K562 (cell line): ENCODE measurements around the gene KIRREL1. TPM values are rescaled to one million over a fixed set of nuclear protein-coding genes. Genes with fewer than 3 reads are reported as not detected.

Experiments used
- ATAC-seq: fragments of 200-7000 bp; cut with Tn5 transposase; 3 replicates; pipeline ENCODE4 v1.9.1; 2020; ENCODE audit warnings: moderate library complexity
- BruUV-seq: library from RNA; stranded (reverse); fragments of 400-500 nt; replicated peaks from 2 replicates; lab custom pipeline; 2021; lab: Mats Ljungman, UMichigan
- CTCF ChIA-PET: fragments of 300-600 bp; formaldehyde crosslinking; extraction: SDS; loops from one replicate; lab custom pipeline; 2021; ENCODE audit warnings: low intra/inter-chr PET ratio; lab: Yijun Ruan, JAX
- POLR2A ChIA-PET: fragments of 300-600, 350-650 bp; sonication (Branson Sonifier 250); formaldehyde crosslinking; extraction: SDS; loops from one replicate; lab custom pipeline; 2021; ENCODE audit warnings: antibody characterized with exemption, inconsistent platforms; lab: Yijun Ruan, JAX
- DNase-seq, 4 experiments: peaks; one replicate each; pipeline versions ENCODE4 v3.0.0 to v3.0.0-alpha.2; 2011 to 2018; ENCODE audit warnings: low spot score in 3 of 4, mixed read lengths in 3 of 4; ENCODE audit errors: extremely low read depth in 1 of 4
- FAIRE-seq: peaks from 2 replicates; lab custom pipeline; 2011; peaks lifted over from hg19 to GRCh38; lab: Jason Lieb, UNC
- H2AFZ ChIP-seq: 2 replicates; pipeline ENCODE4 v1.6.0; 2011; ENCODE audit warnings: low read depth, low read length, control low read depth, inconsistent platforms
- H3K27ac ChIP-seq: fragments of 200-600 bp; 3 replicates; pipeline ENCODE4 v1.8.0; 2011; ENCODE audit warnings: low read depth, mild to moderate bottlenecking, control low read depth, inconsistent platforms, low read length, moderate library complexity, mixed read lengths; ENCODE audit errors: extremely low read depth
- H3K27me3 ChIP-seq, 2 experiments: fragments of 300-600 bp in 1 of 2; 2 replicates in 1 of 2; 3 replicates in 1 of 2; pipeline versions ENCODE4 v1.6.0 to v1.8.0; 2011; ENCODE audit warnings: inconsistent platforms in 2 of 2, low read length in 2 of 2, mild to moderate bottlenecking in 1 of 2, mixed read lengths in 1 of 2, moderate library complexity in 1 of 2; ENCODE audit not compliant: control insufficient read depth in 2 of 2, insufficient read depth in 2 of 2
- H3K36me3 ChIP-seq: fragments of 300-600 bp; 3 replicates; pipeline ENCODE4 v1.8.0; 2011; ENCODE audit warnings: mild to moderate bottlenecking, low read length, inconsistent platforms; ENCODE audit not compliant: control insufficient read depth, insufficient read depth
- H3K4me1 ChIP-seq, 2 experiments: fragments of 200-600 bp in 1 of 2; replicated peaks in 1 of 2; 2 replicates in 1 of 2; 3 replicates in 1 of 2; pipeline versions ENCODE4 v1.5.1 to v1.8.0; 2011; ENCODE audit warnings: inconsistent platforms in 2 of 2, low read length in 2 of 2, mild to moderate bottlenecking in 1 of 2, mixed read lengths in 1 of 2, moderate library complexity in 1 of 2; ENCODE audit not compliant: control insufficient read depth in 2 of 2, insufficient read depth in 2 of 2
- H3K4me2 ChIP-seq: 2 replicates; pipeline ENCODE4 v1.6.1; 2011; ENCODE audit warnings: low read length, control low read depth, inconsistent platforms, mixed read lengths; ENCODE audit not compliant: insufficient read depth
- H3K4me3 ChIP-seq: fragments of 200-600 bp; sonication (generic), shearing (Covaris generic); 2 replicates; pipeline ENCODE4 v1.5.1; 2016; ENCODE audit warnings: control low read depth, inconsistent platforms
- H3K79me2 ChIP-seq: fragments of 200-600 bp; 3 replicates; pipeline ENCODE4 v1.8.0; 2011; ENCODE audit warnings: low read length, inconsistent platforms; ENCODE audit not compliant: control insufficient read depth, insufficient read depth
- H3K9ac ChIP-seq, 2 experiments: 2 replicates each; pipeline versions ENCODE4 v1.6.0 to v1.6.1; 2011; ENCODE audit warnings: low read depth in 2 of 2, low read length in 2 of 2, control low read depth in 1 of 2, inconsistent platforms in 1 of 2, mild to moderate bottlenecking in 1 of 2, mixed read lengths in 1 of 2; ENCODE audit not compliant: insufficient read depth in 1 of 2
- H3K9me1 ChIP-seq: one replicate; pipeline ENCODE4 v1.6.0; 2011; ENCODE audit warnings: inconsistent platforms, mild to moderate bottlenecking, low read length, moderate library complexity; ENCODE audit not compliant: control insufficient read depth, insufficient read depth
- H3K9me3 ChIP-seq: replicated peaks from 2 replicates; pipeline ENCODE4 v1.5.1; 2011; ENCODE audit warnings: low read depth, low read length, inconsistent platforms; ENCODE audit not compliant: control insufficient read depth, insufficient read depth
- H4K20me1 ChIP-seq: replicated peaks from 2 replicates; pipeline ENCODE4 v1.6.1; 2011; ENCODE audit warnings: low read length, inconsistent platforms, mixed read lengths; ENCODE audit not compliant: control insufficient read depth, insufficient read depth
- CBFA2T2 ChIP-seq: fragments of 450-650 bp; conservative IDR thresholded peaks from 2 replicates; pipeline ENCODE4 v1.6.1; 2017; ENCODE audit warnings: mild to moderate bottlenecking
- NFIX ChIP-seq: fragments of 250-450 bp; sonication (Bioruptor Pico); IDR thresholded peaks from 2 replicates; pipeline ENCODE4 v1.4.0; 2020; ENCODE audit warnings: low read depth, mild to moderate bottlenecking, moderate library complexity
- POLR2H ChIP-seq: IDR thresholded peaks from 2 replicates; pipeline ENCODE4 v1.6.1; 2016; ENCODE audit warnings: missing genetic modification characterization, low read depth, mild to moderate bottlenecking, control low read depth, missing compliant biosample characterization, moderate library complexity
- SIN3A ChIP-seq, 2 experiments: fragments of 150-350 bp in 1 of 2; IDR thresholded peaks; 2 replicates each; pipeline ENCODE4 v1.6.1; 2011 to 2016; ENCODE audit warnings: borderline replicate concordance in 2 of 2, low read depth in 2 of 2, low read length in 2 of 2, mild to moderate bottlenecking in 2 of 2, moderate library complexity in 2 of 2; ENCODE audit not compliant: control insufficient read depth in 1 of 2
- SMAD3 ChIP-seq: fragments of 450-650 bp; formaldehyde crosslinking; conservative IDR thresholded peaks from 2 replicates; pipeline ENCODE4 v1.4.0; 2020; ENCODE audit warnings: mild to moderate bottlenecking
- SMARCA5 ChIP-seq: fragments of 450-650 bp; IDR thresholded peaks from 2 replicates; pipeline ENCODE4 v1.6.1; 2016
- TEAD2 ChIP-seq: fragments of 450-650 bp; IDR thresholded peaks from 2 replicates; pipeline ENCODE4 v1.6.1; 2016; ENCODE audit warnings: missing genetic modification characterization, control low read depth, missing compliant biosample characterization
- U2AF2 ChIP-seq: fragments of 200-400 bp; formaldehyde crosslinking; optimal IDR thresholded peaks from 2 replicates; pipeline ENCODE3; 2017; ENCODE audit warnings: low read depth, mild to moderate bottlenecking, low read length
- YBX1 ChIP-seq: fragments of 450-650 bp; IDR thresholded peaks from 2 replicates; pipeline ENCODE4 v1.7.1; 2016; ENCODE audit warnings: mild to moderate bottlenecking
- ZNF436 ChIP-seq: fragments of 250-450, 450-650 bp; sonication (Bioruptor Pico); formaldehyde crosslinking; IDR thresholded peaks from 2 replicates; pipeline ENCODE4 v1.7.0; 2020; ENCODE audit warnings: mild to moderate bottlenecking
- ZNF77 ChIP-seq: fragments of 250-450 bp; sonication (Bioruptor Pico); IDR thresholded peaks from 2 replicates; pipeline ENCODE4 v1.5.0; 2020
- WGBS: fragments of 100-300 bp; shearing (Covaris generic); methylation state at CpG from one replicate; pipeline ENCODE4 v1.1.6; 2016; ENCODE audit warnings: low coverage, mixed read lengths; ENCODE audit not compliant: insufficient coverage; ENCODE audit errors: missing lambda C conversion rate; 5-methylcytosine and 5-hydroxymethylcytosine counted together
- in situ Hi-C: fragments of 300-500 bp; cut with MboI; formaldehyde crosslinking; loops from 4 replicates; pipeline ENCODE4 v1.15.0; 2018; ENCODE audit warnings: inconsistent platforms, mixed read lengths
- intact Hi-C: fragments of 100-400 bp; cut with micrococcal nuclease; formaldehyde crosslinking; loops from 2 replicates; pipeline ENCODE4 v1.14.2; 2022
- polyA plus RNA-seq, 8 experiments: library from polyadenylated mRNA; depleted of rRNA in 4 of 8; stranded (reverse) in 5 of 8; unstranded in 3 of 8; fragments of >200 nt; fragmentation: Nextera tagmentation in 2 of 8; fragmentation: Illumina TruSeq in 1 of 8; extraction: Ambion mirVana in 2 of 8; extraction: Trizol in 1 of 8; gene quantifications; 2 replicates each; pipeline versions ENCODE4 v1.2.1 to v1.2.3, GENCODE V29; 2011 to 2014; ENCODE audit warnings: inconsistent platforms in 1 of 8, missing spikeins in 1 of 8
- total RNA-seq, 7 experiments: library from RNA; depleted of rRNA in 6 of 7; stranded (reverse); fragments of >200 nt in 6 of 7; fragmentation: Illumina TruSeq in 2 of 7; extraction: Trizol in 2 of 7; gene quantifications; 2 replicates each; pipeline versions ENCODE4 v1.2.1 to v1.2.3, GENCODE V29; 2011 to 2021; ENCODE audit warnings: low replicate concordance in 1 of 7
- TF ChIP-seq, protein P1 (sequence below): sonication (generic); formaldehyde crosslinking; IDR thresholded peaks from 2 replicates; pipeline ENCODE4 v1.8.0; 2022; ENCODE audit warnings: mild to moderate bottlenecking, missing genetic modification reagents

The KIRREL1 gene
- total and polyA plus RNA-seq, 9 of the 15 experiments (the other 6 are each of a cell fraction or from before 2014, with no cell fraction given), result under 0.01 to 0.22 (median 0.03) TPM; not detected in 3

- Histone ChIP-seq H3K4me1 (no peaks in the 10 kb centered on the region; a peak in 1 of 5 replicates), H3K27ac (no peak overlapping the region), H2AFZ (no peak overlapping the region), H3K27me3 (peaks cover 0 to 14% of the 10 kb centered on the region in 2 experiments; a peak in 3 of 5 replicates), H3K4me3 (no peak overlapping the region), H4K20me1 (no peaks in the 10 kb centered on the region), H3K9me3 (no peaks in the 10 kb centered on the region), H3K9me1 (no peaks in the 10 kb centered on the region), H3K79me2 (no peaks in the 10 kb centered on the region), H3K36me3 (no peaks in the 10 kb centered on the region), H3K9ac (no peak overlapping the region), H3K4me2 (no peak overlapping the region)
- POLR2A ChIA-PET, result no interaction called here
- CTCF ChIA-PET, result no interaction called here
- 0% methylated on average over 2 of the region's 2 CpGs for WGBS
- intact Hi-C loops, result no loop called here
- ATAC-seq (no peak), FAIRE-seq (no peak), DNase-seq (no peak)
- TF ChIP-seq YBX1, result no peak
- TF ChIP-seq NFIX (CRISPR knock-in tag), result no peak
- no peak for TF ChIP-seq SIN3A (IDR thresholded peaks at IDR 0.05; ENCODE audit: borderline replicate concordance in 2 of 2, control insufficient read depth in 1 of 2, low read depth in 2 of 2, low read length in 2 of 2)
- no peak for TF ChIP-seq SMAD3 (CRISPR knock-in tag)
- no peak for TF ChIP-seq TEAD2 (tag)
- no peak for TF ChIP-seq ZNF77 (CRISPR knock-in tag)
- TF ChIP-seq, protein P1, sequence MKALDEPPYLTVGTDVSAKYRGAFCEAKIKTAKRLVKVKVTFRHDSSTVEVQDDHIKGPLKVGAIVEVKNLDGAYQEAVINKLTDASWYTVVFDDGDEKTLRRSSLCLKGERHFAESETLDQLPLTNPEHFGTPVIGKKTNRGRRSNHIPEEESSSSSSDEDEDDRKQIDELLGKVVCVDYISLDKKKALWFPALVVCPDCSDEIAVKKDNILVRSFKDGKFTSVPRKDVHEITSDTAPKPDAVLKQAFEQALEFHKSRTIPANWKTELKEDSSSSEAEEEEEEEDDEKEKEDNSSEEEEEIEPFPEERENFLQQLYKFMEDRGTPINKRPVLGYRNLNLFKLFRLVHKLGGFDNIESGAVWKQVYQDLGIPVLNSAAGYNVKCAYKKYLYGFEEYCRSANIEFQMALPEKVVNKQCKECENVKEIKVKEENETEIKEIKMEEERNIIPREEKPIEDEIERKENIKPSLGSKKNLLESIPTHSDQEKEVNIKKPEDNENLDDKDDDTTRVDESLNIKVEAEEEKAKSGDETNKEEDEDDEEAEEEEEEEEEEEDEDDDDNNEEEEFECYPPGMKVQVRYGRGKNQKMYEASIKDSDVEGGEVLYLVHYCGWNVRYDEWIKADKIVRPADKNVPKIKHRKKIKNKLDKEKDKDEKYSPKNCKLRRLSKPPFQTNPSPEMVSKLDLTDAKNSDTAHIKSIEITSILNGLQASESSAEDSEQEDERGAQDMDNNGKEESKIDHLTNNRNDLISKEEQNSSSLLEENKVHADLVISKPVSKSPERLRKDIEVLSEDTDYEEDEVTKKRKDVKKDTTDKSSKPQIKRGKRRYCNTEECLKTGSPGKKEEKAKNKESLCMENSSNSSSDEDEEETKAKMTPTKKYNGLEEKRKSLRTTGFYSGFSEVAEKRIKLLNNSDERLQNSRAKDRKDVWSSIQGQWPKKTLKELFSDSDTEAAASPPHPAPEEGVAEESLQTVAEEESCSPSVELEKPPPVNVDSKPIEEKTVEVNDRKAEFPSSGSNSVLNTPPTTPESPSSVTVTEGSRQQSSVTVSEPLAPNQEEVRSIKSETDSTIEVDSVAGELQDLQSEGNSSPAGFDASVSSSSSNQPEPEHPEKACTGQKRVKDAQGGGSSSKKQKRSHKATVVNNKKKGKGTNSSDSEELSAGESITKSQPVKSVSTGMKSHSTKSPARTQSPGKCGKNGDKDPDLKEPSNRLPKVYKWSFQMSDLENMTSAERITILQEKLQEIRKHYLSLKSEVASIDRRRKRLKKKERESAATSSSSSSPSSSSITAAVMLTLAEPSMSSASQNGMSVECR (CRISPR knock-in tag), result no peak
- no peak for TF ChIP-seq SMARCA5
- no peak for TF ChIP-seq ZNF436 (CRISPR knock-in tag)
- no peak for TF ChIP-seq U2AF2
- no peak for TF ChIP-seq CBFA2T2
- no peak for TF ChIP-seq POLR2H
- in situ Hi-C loops, result no loop called here
- no TSS peak for BruUV-seq
Observed at GRCh38 chr1:157975228-157975950, 18.1 kb upstream of the KIRREL1 start.
